Neural cell (in vitro differentiated cells): Measurements from ENCODE around the gene MAP2K6. TPM values are rescaled to one million over a fixed set of nuclear protein-coding genes. Genes with fewer than 3 reads are reported as not detected.

Experiments used
- H2AFZ ChIP-seq: fragments of 200-600, 300-800 bp; sonication (generic), shearing (Covaris generic); 2 replicates; pipeline ENCODE4 v1.6.0; 2014; ENCODE audit warnings: low read depth, mild to moderate bottlenecking, antibody characterized with exemption, low read length, moderate library complexity
- H3F3A ChIP-seq: fragments of 200-600 bp; shearing (Covaris generic); 2 replicates; pipeline ENCODE4 v1.6.1; 2016; ENCODE audit warnings: mild to moderate bottlenecking, moderate library complexity, mixed read lengths, antibody characterized with exemption, low read length; ENCODE audit not compliant: insufficient read depth, poor library complexity, severe bottlenecking
- H3K27ac ChIP-seq: fragments of 200-600, 300-800 bp; sonication (generic), shearing (Covaris generic); 2 replicates; pipeline ENCODE4 v1.5.1; 2014; ENCODE audit warnings: mild to moderate bottlenecking, low read length, moderate library complexity
- H3K27me3 ChIP-seq: fragments of 300-800, 200-600 bp; sonication (generic), shearing (Covaris generic); 2 replicates; pipeline ENCODE4 v1.6.0; 2014; ENCODE audit warnings: mild to moderate bottlenecking, low read depth, low read length, moderate library complexity; ENCODE audit not compliant: insufficient read depth
- H3K36me3 ChIP-seq: fragments of 300-800, 200-600 bp; sonication (generic), shearing (Covaris generic); 2 replicates; pipeline ENCODE4 v1.5.1; 2014; ENCODE audit warnings: mild to moderate bottlenecking, antibody characterized with exemption, low read length, moderate library complexity; ENCODE audit not compliant: insufficient read depth
- H3K4me2 ChIP-seq: fragments of 300-800, 200-600 bp; sonication (generic), shearing (Covaris generic); 2 replicates; pipeline ENCODE4 v1.6.0; 2014; ENCODE audit warnings: mild to moderate bottlenecking, low read length
- H3K4me3 ChIP-seq: fragments of 300-800, 200-600 bp; sonication (generic), shearing (Covaris generic); 2 replicates; pipeline ENCODE4 v1.5.1; 2014; ENCODE audit warnings: mild to moderate bottlenecking, low read length, moderate library complexity
- H3K79me2 ChIP-seq: fragments of 200-600 bp; shearing (Covaris generic); replicated peaks from 2 replicates; pipeline ENCODE4 v1.6.0; 2014; ENCODE audit warnings: mild to moderate bottlenecking, low read length, moderate library complexity; ENCODE audit not compliant: insufficient read depth
- H3K9ac ChIP-seq: fragments of 300-800, 200-600 bp; sonication (generic), shearing (Covaris generic); 2 replicates; pipeline ENCODE4 v1.6.1; 2016; ENCODE audit warnings: mild to moderate bottlenecking, low read length, mixed read lengths
- H3K9me2 ChIP-seq: fragments of 200-600 bp; shearing (Covaris generic); 2 replicates; pipeline ENCODE4 v1.6.1; 2016; ENCODE audit warnings: mild to moderate bottlenecking, low read length, mixed read lengths; ENCODE audit not compliant: insufficient read depth
- H3K9me3 ChIP-seq: fragments of 200-600, 300-800 bp; sonication (generic), shearing (Covaris generic); 2 replicates; pipeline ENCODE4 v1.6.1; 2016; ENCODE audit warnings: mild to moderate bottlenecking, mixed run types, low read length, moderate library complexity, mixed read lengths
- H4K20me1 ChIP-seq: fragments of 200-600 bp; shearing (Covaris generic); 2 replicates; pipeline ENCODE4 v1.6.1; 2016; ENCODE audit warnings: mild to moderate bottlenecking, mixed run types; ENCODE audit not compliant: insufficient read depth
- EP300 ChIP-seq: fragments of 450-650 bp; conservative IDR thresholded peaks from 2 replicates; pipeline ENCODE4 v1.6.1; 2014; ENCODE audit warnings: antibody characterized with exemption, mild to moderate bottlenecking, moderate library complexity; ENCODE audit not compliant: poor library complexity, severe bottlenecking
- EZH2 ChIP-seq: fragments of 200-600, 300-800 bp; shearing (Covaris generic), sonication (generic); IDR thresholded peaks from 2 replicates; pipeline ENCODE4 v1.6.1; 2014; ENCODE audit warnings: antibody characterized with exemption, low read length, borderline replicate concordance, mild to moderate bottlenecking; ENCODE audit not compliant: insufficient read depth, poor library complexity, severe bottlenecking
- MXI1 ChIP-seq: fragments of 450-650 bp; conservative IDR thresholded peaks from 2 replicates; pipeline ENCODE4 v1.6.1; 2014; ENCODE audit warnings: antibody characterized with exemption, mild to moderate bottlenecking; ENCODE audit not compliant: poor library complexity, severe bottlenecking
- POLR2AphosphoS5 ChIP-seq: IDR thresholded peaks from 2 replicates; pipeline ENCODE4 v1.6.1; 2012
- RAD21 ChIP-seq: fragments of 450-650 bp; conservative IDR thresholded peaks from 2 replicates; pipeline ENCODE4 v1.6.1; 2014; ENCODE audit warnings: antibody characterized with exemption, mild to moderate bottlenecking, moderate library complexity
- SMC3 ChIP-seq: fragments of 450-650 bp; conservative IDR thresholded peaks from 2 replicates; pipeline ENCODE4 v1.6.1; 2014; ENCODE audit warnings: antibody characterized with exemption, mild to moderate bottlenecking, moderate library complexity; ENCODE audit not compliant: poor library complexity
- TAF1 ChIP-seq: IDR thresholded peaks from 2 replicates; pipeline ENCODE4 v1.6.1; 2012; ENCODE audit warnings: low read depth
- polyA plus RNA-seq: library from polyadenylated mRNA; depleted of rRNA; stranded (reverse); fragments of >200 nt; gene quantifications from 2 replicates; pipeline ENCODE4 v1.2.3, GENCODE V29; 2014
- TF ChIP-seq, protein P1 (sequence below): fragments of 450-650 bp; IDR thresholded peaks from 2 replicates; pipeline ENCODE4 v1.5.1; 2014; ENCODE audit warnings: antibody characterized with exemption, mild to moderate bottlenecking, moderate library complexity; ENCODE audit not compliant: poor library complexity, severe bottlenecking
- TF ChIP-seq, protein P2 (sequence below): IDR thresholded peaks from 2 replicates; pipeline ENCODE4 v1.6.1; 2012; ENCODE audit warnings: borderline replicate concordance

Gene MAP2K6
- polyA plus RNA-seq, 1 donor from 2014 or later = 10.5 TPM

DNA sequence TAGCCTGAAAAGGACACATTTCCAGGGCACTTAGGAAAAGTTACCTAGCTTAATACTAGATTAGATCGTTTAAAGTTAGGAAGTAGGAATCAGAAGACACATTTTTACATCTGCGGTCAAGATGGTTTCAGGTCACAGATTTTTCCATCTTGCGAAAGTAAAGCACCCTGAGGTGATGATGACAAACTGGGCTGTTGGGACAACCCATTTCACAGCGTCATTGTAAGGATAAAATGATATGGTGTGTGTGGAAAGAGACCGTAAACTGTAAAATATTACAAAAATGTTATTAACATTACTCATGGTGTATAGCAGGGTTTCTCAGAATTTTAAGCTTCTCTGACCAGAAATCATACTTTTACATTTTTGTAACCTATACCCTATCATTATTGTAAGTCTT is 10.1 kb upstream of the MAP2K6 start:
- Histone ChIP-seq H3K79me2 (no peaks in the 10 kb centered on the region), H3K27ac (no peak overlapping the region), H3K9ac (no peak overlapping the region), H4K20me1 (no peaks in the 10 kb centered on the region), H3K9me3 (no peaks in the 10 kb centered on the region), H3K36me3 (no peaks in the 10 kb centered on the region), H3K27me3 (no peaks in the 10 kb centered on the region), H2AFZ (no peak overlapping the region), H3K9me2 (no peaks in the 10 kb centered on the region), H3F3A (no peaks in the 10 kb centered on the region), H3K4me2 (no peak overlapping the region), H3K4me3 (no peak overlapping the region)
- TF ChIP-seq, protein P1, sequence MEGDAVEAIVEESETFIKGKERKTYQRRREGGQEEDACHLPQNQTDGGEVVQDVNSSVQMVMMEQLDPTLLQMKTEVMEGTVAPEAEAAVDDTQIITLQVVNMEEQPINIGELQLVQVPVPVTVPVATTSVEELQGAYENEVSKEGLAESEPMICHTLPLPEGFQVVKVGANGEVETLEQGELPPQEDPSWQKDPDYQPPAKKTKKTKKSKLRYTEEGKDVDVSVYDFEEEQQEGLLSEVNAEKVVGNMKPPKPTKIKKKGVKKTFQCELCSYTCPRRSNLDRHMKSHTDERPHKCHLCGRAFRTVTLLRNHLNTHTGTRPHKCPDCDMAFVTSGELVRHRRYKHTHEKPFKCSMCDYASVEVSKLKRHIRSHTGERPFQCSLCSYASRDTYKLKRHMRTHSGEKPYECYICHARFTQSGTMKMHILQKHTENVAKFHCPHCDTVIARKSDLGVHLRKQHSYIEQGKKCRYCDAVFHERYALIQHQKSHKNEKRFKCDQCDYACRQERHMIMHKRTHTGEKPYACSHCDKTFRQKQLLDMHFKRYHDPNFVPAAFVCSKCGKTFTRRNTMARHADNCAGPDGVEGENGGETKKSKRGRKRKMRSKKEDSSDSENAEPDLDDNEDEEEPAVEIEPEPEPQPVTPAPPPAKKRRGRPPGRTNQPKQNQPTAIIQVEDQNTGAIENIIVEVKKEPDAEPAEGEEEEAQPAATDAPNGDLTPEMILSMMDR = no peak
- TF ChIP-seq SMC3 (no peak), RAD21 (no peak), TAF1 (no peak)

DNA sequence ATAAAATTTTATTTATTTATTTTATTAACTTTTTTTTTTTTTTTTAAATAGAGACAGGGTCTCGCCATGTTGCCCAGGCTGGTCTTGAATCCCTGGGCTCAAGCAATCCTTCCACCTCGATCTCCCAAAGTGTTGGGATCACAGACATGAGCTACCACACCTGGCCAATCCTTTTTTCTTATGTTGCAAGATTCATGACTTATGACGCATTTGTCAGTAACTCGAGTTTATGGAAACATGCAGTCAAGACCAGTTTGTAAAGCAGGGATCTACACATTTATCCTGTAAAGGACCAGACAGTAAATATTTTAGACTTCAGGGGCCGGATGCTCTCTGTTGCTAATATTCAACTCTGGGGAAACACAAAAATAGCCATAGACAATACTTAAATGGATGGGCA is 9.4 kb upstream of the MAP2K6 start:
- Histone ChIP-seq H3K36me3 (no peaks in the 10 kb centered on the region), H4K20me1 (no peaks in the 10 kb centered on the region)
- TF ChIP-seq, protein P1 = no peak
- no peak for TF ChIP-seq RAD21
- TF ChIP-seq TAF1 = no peak
- no peak for TF ChIP-seq EZH2
- no peak for TF ChIP-seq MXI1
- TF ChIP-seq POLR2AphosphoS5 = no peak
- no peak for TF ChIP-seq EP300
- no peak for TF ChIP-seq SMC3
- TF ChIP-seq, protein P2, sequence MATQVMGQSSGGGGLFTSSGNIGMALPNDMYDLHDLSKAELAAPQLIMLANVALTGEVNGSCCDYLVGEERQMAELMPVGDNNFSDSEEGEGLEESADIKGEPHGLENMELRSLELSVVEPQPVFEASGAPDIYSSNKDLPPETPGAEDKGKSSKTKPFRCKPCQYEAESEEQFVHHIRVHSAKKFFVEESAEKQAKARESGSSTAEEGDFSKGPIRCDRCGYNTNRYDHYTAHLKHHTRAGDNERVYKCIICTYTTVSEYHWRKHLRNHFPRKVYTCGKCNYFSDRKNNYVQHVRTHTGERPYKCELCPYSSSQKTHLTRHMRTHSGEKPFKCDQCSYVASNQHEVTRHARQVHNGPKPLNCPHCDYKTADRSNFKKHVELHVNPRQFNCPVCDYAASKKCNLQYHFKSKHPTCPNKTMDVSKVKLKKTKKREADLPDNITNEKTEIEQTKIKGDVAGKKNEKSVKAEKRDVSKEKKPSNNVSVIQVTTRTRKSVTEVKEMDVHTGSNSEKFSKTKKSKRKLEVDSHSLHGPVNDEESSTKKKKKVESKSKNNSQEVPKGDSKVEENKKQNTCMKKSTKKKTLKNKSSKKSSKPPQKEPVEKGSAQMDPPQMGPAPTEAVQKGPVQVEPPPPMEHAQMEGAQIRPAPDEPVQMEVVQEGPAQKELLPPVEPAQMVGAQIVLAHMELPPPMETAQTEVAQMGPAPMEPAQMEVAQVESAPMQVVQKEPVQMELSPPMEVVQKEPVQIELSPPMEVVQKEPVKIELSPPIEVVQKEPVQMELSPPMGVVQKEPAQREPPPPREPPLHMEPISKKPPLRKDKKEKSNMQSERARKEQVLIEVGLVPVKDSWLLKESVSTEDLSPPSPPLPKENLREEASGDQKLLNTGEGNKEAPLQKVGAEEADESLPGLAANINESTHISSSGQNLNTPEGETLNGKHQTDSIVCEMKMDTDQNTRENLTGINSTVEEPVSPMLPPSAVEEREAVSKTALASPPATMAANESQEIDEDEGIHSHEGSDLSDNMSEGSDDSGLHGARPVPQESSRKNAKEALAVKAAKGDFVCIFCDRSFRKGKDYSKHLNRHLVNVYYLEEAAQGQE = no peak

More for the DNA sequence above, 9.4 kb upstream of the MAP2K6 start:
- Histone ChIP-seq H3K4me3 (no peak overlapping the region), H3K4me2 (no peak overlapping the region), H3K9me3 (no peaks in the 10 kb centered on the region), H3K9me2 (no peaks in the 10 kb centered on the region), H3K79me2 (no peaks in the 10 kb centered on the region), H3F3A (no peaks in the 10 kb centered on the region), H3K27me3 (no peaks in the 10 kb centered on the region), H3K9ac (no peak overlapping the region), H3K27ac (no peak overlapping the region), H2AFZ (no peak overlapping the region)
